Liver (tissue), 3 donors: ENCODE results near the gene YWHAE.

Experiments
- CTCF ChIP-seq: fragments of 150-350 bp; IDR thresholded peaks from 2 replicates; pipeline ENCODE4 v1.5.1; 2017; ENCODE audit warnings: improper control_type of control experiment, low read depth, low read length; ENCODE audit not compliant: missing input control
- FOXA1 ChIP-seq: IDR thresholded peaks from 2 replicates; pipeline ENCODE4 v1.6.1; 2016; ENCODE audit warnings: antibody characterized with exemption
- GABPA ChIP-seq, 2 donors: IDR thresholded peaks in 1 of 2; conservative IDR thresholded peaks in 1 of 2; 2 replicates each; pipeline ENCODE4 v1.6.1; 2016; ENCODE audit warnings: antibody characterized with exemption in 2 of 2, mild to moderate bottlenecking in 1 of 2, moderate library complexity in 1 of 2
- JUND ChIP-seq, 2 donors: IDR thresholded peaks; 2 replicates each; pipeline ENCODE4 v1.6.1; 2016; ENCODE audit warnings: antibody characterized with exemption in 2 of 2
- MAX ChIP-seq: IDR thresholded peaks from 2 replicates; pipeline ENCODE4 v1.6.1; 2016; ENCODE audit warnings: antibody characterized with exemption
- RAD21 ChIP-seq, 2 donors: IDR thresholded peaks; 2 replicates each; pipeline ENCODE4 v1.6.1; 2016; ENCODE audit warnings: antibody characterized with exemption in 2 of 2, mild to moderate bottlenecking in 2 of 2
- REST ChIP-seq: IDR thresholded peaks from 2 replicates; pipeline ENCODE4 v1.6.1; 2016; ENCODE audit warnings: antibody characterized with exemption, mild to moderate bottlenecking
- SP1 ChIP-seq: IDR thresholded peaks from 2 replicates; pipeline ENCODE4 v1.6.1; 2018; ENCODE audit warnings: antibody characterized with exemption, mild to moderate bottlenecking
- YY1 ChIP-seq: IDR thresholded peaks from 2 replicates; pipeline ENCODE4 v1.6.1; 2016; ENCODE audit warnings: antibody characterized with exemption, mild to moderate bottlenecking
- ZBTB33 ChIP-seq: IDR thresholded peaks from 2 replicates; pipeline ENCODE4 v1.6.1; 2016; ENCODE audit warnings: antibody characterized with exemption
- donor health status: healthy.
- donor health status: healthy.

- TF ChIP-seq CTCF = no peak
- TF ChIP-seq MAX = no peak
- no peak for TF ChIP-seq REST
- TF ChIP-seq GABPA (IDR thresholded peaks at IDR 0.05 in 1 of 2, conservative IDR thresholded peaks at IDR 0.05 in 1 of 2) = no peak
- TF ChIP-seq SP1 = no peak
- TF ChIP-seq RAD21 (IDR thresholded peaks at IDR 0.05) = no peak
- no peak for TF ChIP-seq ZBTB33
- TF ChIP-seq JUND (IDR thresholded peaks at IDR 0.05) = no peak
- TF ChIP-seq YY1 = no peak
- no peak for TF ChIP-seq FOXA1
Observed at GRCh38 chr17:1362065-1362848, 37.8 kb downstream of the YWHAE start.
